ENCODE measurements around the gene PLXDC1.
A peak's percentile ranks its signal among the peaks of the same experiment; 100 is the strongest.
"Not testable (repeated sequence)": the region's sequence is repeated elsewhere in the genome, so short reads cannot be mapped to it uniquely, and the experiment has no call there.

Gene PLXDC1

DNA sequence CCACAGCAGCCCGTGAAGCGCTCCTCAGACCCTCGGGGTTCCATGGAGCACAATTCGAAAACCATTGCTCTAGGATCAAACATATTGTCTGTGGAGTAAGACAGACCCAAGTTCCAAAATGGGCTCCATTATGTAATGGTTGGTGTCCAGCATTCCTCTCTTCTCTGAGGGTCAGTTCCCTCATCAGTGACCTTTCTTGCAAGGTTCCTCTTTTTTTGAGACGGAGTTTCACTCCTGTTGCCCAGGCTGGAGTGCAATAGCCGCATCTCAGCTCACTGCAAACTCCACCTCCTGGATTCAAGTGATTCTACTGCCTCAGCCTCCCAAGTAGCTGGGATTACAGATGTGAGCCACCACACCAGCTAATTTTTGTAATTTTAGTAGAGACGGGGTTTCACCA is 28.4 kb downstream of the PLXDC1 start:
- no peak for DNase-seq

DNA sequence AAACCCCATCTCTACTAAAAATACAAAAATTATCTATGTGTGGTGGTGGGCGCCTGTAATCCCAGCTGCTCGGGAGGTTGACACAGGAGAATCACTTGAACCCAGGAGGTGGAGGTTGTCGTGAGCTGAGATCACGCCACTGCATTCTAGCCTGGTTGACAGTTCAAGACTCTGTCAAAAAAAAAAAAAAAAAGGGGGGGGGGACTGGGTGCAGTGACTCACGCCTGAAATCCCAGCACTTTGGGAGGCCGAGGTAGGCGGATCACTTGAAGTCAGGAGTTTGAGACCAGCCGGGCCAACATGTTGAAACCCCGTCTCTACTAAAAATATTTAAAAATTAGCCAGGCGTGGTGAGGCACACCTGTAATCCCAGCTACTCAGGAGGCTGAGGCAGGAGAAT is 29.5 kb downstream of the PLXDC1 start:
- DNase-seq: not testable (repeated sequence)

DNA sequence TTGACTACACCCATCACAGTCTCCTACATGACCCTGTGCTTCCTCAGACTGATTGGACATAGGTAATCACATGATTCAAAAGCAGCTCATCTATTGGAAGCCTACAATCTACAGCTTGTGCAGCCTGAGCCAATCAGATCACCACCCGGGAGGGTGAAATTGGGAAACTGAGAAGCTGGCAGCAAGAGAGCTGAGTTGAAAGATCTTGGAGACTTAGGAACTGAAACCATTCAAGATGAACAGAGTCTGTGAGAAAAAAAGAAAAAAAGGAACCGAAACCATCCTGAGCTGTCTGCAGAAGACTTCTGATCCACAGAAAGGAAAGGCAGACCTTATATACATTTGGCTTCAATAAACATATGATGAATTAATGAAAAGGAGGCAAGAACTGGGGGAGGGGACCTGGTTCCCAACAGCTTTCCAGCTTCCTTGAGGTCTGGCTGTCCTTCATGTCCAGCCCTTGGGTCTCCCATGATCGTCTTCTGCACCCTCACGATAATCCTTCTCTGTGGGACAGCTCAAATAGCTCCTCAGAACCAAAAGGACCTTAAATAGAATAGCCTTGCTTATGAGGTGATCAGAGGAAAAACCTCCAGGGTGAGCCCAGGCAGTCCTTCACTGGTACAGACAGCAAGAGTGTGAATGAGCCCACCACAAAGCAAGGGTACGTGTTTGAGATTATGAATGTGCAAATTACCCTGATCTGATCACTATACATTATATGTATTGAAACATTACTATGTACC is 32.6 kb downstream of the PLXDC1 start:
- no peak for DNase-seq

DNA sequence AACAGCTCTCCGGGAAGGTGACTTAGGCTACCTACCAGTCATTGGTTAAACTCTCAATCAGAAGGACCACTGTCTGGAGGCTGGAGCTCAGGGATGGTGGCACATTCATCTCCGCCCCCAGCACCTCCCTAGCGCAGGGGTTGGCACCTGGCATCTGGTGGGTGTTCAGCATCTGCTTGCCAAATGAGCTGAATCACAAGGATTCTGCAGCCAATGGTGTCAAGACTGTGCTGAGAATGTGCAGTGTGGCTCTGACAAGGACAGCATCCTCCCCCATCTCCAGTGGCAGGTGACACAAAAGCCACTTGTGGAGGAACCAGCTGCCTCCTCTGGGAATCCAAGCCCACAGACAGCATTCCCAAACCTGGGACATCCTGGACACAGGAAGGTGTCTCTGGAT is 35.2 kb downstream of the PLXDC1 start:
- no peak for DNase-seq

DNA sequence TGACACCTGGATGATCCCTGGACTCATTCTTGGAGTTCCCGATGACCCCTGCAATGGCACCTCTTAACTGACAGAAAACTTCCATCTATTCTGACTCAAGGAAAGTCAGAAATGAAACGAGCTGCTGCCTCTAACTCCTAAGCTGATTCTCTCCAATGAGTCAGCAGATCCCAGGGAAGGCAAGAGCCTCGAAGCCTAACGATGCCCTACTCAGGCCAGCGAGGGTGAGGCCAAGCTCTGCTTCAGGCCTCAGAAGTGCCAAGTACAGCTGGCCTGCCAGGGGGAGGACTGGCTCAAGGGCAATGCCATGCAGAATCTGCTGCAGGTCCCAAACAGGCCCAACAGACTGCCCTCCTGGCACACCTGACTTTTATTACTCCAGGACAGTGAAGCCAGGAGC is 36.3 kb downstream of the PLXDC1 start:
- DNase-seq: no peak

DNA sequence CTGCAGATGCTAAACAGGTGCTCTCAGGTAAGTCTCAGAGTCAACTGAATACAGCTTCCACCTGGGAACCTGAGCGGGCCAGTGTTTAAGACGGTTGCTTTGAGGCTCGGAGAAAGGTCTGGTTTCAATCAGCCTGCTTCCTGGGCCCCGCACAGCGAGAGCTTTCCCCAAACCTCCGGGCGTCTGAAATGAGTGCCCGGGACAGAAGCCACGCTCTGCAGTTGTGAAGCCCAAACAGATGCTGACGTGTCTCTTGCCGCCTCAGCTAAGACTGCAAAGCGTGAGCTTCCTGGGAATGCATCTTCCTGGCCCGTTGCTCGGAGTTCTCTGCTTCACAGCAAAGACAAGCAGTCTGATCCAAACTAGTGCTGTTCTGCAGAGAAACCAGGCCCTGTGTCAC is 36.7 kb downstream of the PLXDC1 start:
- DNase-seq: no peak

DNA sequence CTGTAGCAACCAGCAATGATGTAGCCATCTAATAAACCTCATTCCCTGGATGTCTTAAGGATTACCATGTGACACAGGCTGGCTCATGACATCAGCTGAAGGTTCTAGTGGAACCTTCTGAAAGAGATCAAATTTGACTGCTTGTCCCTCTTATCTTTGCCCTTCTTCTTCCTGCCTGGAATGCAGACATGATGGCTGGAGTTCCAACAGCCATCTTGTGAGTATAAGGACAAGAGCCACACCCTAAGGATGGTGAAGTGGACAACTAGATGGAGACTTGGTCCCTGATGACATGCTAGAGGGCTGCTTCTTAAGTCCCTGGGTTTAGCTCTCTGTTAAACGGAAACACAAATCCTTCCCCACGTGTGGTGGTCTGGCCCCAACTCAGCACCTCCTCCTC is 37.6 kb downstream of the PLXDC1 start:
- DNase-seq: no peak

DNA sequence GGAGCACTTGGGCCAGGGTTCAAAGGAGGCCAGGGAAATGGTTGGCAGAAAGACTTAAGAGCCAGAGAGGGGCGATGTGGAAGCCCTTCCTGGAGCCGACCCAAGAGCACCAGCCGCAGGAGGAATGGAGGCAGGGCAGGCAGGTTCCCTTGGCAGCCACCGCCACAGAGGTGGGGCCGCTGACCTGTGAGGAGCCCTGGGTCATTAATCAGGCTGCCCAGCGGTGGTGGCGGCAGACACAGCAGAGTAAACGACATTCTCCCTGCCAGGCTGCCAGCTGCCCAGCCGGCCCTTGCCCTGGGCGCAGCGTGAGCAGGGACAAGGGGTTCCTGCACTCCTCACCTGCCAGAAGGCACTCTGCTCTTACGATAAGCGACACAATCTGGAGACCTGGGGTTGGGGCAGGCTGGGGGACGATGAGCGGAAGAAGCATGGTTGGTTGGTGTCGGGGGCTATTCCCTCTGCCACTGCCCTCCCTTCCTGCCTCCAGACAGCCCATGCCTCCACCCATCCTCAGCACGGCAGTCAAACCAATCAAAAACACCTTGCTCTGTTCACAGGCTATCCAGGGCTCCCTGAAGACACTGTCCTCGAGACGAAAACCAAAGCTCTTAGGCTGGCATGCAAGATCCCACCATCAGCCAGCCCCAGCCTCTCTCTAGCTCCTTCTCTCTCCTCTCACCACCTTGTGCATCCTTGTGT is 40.9 kb downstream of the PLXDC1 start:
- no peak for DNase-seq

DNA sequence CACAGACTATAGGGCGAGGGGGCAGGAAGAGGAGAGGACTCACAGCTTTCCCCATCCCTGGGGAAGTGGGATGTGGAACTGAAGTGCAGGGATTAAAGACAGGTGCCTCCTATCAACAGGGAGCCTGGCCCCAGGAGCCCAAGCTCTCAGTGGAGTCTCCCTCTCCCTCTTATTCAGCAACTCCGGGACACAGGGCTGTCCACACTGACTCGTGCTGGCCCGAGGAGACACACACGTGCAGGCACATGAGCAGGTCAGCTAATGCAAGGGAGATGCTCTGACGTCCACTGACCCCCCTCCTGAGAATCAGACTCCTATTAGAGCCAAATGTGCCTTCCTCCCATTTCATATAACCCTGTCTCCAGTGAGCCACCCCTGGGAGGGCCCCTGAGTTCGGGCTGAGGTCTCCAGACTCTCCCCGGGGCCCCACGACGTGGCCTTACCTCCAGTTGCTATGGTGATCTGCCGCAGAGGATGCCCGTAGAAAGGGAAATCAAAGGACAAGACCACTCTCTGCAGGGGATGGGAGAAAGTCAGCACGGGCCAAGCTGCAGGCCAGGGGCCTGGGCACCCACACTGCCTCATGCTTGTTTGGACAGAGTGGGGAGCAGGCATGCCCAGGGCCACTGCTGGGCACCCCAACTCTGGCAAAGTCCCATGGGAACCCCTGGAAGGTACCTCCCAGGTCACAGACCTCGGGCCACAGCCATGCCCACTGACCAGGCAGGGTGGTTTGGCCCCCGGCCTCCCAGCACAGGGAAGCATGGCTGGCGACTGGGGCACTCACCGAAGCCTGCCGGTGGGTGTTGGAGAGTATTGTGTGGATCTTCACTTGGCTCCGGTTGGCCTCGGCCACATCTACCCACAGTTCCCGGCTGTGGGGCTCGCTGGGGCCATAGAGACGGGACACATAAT is 42.7 kb downstream of the PLXDC1 start:
- no peak for DNase-seq

DNA sequence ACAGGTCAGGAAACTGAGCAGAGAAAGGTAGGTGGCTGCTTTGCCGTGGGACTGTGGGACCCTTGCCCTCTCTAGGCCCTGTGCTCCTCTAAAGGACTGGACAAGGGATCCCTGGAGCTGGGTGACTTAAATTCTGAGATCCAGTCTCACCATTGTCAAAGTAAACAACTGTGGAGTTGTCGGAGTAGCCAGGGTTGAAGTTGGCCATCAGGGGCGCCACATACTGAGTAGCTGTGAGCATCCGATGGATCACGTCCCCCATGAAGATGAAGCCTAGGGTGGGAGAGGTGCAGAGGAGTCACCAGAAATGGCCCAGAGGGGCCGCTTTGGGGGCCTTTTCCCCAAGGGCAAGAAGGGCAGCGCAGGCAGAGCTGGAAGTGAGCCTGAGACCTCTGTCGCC is 43.5 kb downstream of the PLXDC1 start:
- DNase-seq: no peak

DNA sequence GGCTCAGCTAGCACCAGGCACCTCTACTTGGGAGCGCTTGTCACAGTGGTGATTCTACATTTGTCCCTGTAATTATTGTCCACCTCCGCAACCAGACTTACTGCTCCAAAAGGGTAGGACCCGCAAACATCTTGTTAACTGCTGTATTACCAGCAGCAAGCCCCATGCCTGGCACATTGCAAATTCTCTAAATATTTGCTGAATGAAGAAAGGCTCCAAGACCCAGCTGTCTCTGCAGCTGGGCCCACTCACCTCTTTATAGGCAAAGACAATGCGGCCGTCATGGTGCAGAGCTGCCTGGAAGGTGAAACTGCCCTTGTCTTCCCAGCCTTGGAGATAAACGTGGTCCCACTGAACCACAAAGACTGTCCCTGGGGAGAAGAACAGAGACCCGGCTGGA is 44.3 kb downstream of the PLXDC1 start:
- no peak for DNase-seq

DNA sequence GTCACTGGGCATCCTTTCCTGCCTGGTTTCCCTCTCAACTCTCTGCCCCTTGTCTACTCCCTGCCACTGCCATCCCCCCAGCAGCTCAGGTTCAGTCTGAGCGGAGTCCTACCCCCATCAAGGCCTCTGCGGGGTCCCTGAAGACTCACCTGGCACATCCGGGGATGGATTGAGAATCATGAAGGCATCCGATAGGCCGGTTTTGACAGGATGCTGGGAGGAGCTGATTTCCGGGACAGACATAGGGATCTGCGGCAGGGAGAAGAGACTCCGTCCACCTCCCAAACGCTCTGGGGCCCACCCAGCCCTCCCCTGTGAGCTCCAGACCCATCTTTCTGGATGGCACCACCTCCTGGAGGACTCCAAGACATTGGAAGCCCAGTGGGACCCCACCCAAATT is 45.7 kb downstream of the PLXDC1 start:
- no peak for DNase-seq

DNA sequence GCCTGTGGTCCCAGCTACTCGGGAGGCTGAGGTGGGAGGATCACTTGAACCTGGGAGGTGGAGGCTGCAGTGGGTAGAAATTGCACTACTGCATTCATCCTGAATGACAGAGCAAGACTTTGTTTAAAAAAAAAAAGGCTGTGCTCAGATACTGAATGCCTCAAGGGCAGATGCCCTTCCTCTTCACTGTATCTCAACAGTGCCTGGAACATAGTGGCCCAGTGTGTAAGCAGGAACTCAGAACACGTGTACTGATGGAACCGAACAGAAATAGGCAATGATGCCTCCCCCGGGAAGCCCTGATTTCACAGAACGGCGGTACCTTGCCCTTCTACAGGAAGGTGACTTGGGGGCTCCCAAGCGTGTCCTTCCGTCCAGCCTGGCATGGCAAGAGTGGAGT is 46.8 kb downstream of the PLXDC1 start:
- no peak for DNase-seq

DNA sequence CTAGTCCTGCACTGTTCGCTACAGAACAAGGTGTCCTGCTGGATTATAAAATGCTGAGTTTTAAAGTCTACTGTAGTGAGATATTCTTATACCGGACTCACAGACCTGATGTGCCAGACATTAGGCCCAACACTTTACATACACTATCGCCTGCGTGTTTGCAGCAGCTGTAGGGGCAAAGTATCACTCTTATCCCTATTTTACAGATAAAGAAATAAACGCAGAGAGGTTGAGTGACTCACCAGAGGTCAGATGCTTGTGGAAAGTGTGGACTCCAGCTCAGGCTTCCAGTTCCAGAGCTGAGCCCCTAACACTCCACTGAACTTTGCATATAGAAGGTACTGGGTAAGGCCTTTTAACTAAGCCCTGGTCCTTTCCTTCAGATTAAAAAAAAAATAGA is 47.4 kb downstream of the PLXDC1 start:
- no peak for DNase-seq

DNA sequence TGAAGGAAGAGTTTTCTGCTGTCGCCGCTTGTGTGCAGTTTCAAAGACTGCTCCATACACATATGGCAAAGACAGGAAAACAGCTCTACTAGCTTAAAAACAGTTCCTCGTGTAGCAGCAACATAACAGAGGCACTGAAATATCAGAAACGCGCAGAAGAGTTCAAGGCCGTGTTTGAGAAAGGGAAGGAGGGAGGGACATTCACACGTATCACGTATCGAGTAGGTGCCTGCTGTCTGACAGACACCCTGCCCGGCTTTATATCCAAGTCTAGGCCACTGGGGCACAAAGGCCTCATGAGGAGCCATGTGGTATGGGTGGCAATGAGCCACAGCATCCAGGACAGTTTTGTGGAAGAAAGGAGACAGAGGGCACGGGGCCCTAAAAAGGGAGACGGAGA is 50.3 kb downstream of the PLXDC1 start:
- no peak for DNase-seq

DNA sequence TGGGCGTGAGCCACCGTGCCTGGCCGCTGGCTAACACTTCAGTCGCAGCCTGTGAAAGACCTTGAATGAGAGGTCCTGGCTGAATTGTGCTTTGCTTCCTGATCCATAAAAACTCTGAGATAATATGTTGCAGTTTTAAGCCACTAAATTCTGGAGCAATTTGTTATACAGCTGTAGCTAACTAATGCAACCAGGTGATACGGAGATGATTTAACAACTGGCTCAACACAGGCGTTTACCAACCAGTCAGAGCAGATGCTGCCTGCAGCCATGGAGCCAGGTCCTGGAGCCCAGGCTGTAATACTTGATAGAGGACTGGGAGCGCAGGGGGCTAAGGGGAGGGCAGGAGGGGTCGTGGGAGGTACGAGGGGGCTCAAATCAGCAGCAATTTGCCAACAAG is 50.9 kb downstream of the PLXDC1 start:
- DNase-seq: no peak

DNA sequence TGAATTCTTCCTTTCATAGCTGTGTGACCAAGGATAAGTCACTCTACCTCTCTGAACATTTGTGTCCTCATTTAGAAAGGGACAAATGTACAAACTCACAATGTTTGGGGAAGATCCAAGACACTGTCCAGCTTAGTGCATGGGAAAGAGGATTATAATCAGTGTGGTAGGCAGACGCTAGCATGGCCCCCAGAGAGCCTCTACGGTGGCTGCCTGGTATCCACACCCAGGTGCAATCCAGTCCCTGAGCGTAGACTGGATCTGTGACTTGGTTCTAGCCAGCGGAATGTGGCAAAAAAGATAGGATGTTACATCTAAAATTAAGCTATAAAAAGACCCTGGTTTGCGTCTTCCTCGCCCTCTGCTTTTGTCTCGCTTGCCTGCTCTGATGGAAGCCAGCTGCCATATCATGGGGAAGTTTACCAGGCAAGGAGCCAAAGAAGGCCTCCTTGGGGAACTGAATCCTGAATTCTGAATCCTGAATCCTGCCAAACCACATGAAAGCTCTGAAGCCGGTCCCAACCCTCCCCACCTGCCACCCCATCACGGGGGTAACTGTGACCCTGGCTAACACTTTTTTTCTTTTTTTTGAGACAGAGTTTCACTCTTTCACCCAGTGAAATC is 51.7 kb downstream of the PLXDC1 start:
- no peak for DNase-seq

DNA sequence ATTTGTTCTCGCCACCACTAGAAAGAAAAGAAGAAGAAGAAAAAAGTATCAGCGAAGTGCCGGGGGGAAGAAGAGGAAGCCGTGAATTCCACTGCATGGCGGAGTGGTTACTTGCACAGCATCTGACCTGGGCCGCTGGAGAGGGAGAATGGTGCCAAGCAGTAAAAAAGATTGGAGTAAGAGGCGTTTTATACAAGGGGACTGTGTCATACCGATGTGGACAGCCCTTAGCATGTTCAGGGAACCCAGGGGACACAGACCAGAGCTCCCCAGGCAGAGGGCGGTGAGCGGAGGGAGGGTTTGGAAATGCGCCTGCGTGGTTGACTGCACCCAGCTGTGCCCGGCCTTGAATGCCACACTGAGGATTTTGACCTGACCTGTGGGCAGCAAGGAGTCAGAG is 52.8 kb downstream of the PLXDC1 start:
- DNase-seq: no peak

DNA sequence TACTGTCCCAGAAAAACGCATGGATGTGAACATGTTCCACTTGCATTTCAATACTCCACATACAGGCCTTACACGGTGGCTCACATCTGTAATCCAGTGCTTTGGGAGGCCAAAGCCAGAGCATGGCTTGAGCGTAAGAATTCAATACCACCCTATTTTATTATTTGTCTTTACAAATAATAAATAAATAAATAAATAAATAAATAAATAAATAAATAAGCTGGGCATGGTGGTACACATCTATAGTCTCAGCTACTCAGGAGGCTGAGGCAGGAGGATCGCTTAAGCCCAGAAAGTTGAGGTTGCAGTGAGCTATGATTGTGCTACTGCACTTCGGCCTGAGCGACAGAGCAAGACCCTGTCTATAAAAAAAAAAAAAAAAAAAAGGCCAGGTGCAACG is 53.9 kb downstream of the PLXDC1 start:
- DNase-seq: no peak

DNA sequence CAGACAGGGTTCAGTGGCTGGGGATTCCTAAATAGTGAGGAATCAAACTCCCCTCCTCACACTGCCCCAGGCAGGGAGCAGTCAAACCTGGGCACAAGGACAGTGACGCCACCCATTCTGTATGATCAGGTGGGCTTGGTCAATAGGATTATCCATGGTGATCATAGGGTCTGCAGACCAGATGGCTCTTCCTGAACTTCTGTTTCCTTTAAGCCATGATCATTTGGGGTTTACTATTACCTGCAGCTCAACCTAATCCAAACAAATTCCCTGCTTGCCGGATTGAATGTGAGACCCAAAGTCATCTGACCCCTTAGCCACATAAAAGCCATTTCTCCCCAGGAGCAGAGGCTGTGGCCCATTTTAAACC is 54.3 kb downstream of the PLXDC1 start:
- DNase-seq: no peak

DNA sequence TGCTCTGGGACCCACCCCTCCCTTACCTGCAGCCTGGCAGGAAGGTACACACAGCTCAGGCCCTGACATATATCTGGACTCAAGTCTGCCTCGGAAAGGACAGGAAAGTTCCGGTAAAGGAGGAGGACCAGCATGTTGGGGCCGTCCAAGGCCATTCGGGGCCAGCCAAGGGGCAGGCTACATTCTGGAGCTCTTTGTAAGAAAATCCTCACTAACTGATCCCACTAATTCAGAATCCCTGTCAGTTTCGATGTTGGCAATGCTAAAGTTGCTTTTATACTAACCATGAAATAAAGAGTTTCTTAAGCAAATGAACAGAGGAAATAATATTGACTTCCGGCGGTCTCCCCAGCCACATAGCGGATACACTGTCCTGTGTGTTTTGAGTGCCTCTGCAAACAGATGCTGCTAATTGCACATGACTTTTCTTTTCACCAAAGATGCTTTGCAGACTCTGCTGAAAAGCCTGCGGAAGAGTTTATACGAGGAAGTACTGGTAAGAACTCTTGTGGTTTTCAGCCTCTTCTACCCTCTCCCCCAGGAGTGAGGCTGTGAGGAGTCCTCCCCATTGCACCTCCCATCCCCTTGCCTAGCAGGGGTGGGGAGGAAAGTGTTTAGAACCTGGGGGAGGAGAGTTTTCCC is 54.8 kb downstream of the PLXDC1 start:
- DNase-seq: peak; percentile 23

DNA sequence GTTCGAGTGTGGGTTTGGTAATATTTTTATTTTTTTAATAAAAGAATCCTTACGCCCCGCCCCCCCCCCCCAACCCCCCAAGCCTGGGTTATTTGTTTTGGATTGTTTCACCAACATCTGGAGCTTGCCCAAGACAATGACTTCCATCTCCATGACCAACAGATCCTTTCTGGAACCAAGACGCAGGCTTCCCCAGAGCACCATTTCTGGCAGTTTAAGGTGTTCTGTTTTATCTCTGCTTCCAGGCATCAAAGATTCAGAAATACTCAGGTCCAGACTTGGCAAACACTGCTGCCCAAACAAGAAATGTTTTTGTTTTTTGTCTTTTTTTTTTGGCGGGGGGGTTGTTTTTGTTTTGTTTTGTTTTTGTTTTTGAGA is 56.1 kb downstream of the PLXDC1 start:
- no peak for DNase-seq

Measured in stimulated activated CD4-positive, alpha-beta T cell treated with anti-CD3 and anti-CD28 coated beads, Interleukin-15, amount 100 ng/mL, for 24 hours (primary cell).